OCI-LY3 (cell line): ENCODE data around the gene MAML2.

Experiments
- H2AFZ ChIP-seq: fragments of 200-600, 300-600 bp; shearing (Covaris generic); 2 replicates; pipeline ENCODE4 v1.6.0; 2014; ENCODE audit warnings: antibody characterized with exemption, low read depth, low read length
- H3K27ac ChIP-seq: fragments of 200-600, 300-600 bp; sonication (generic); 2 replicates; pipeline ENCODE4 v1.5.1; 2014; ENCODE audit warnings: mild to moderate bottlenecking, low read length, moderate library complexity, mixed read lengths
- H3K27me3 ChIP-seq: fragments of 200-600, 300-600 bp; sonication (generic); 2 replicates; pipeline ENCODE4 v1.6.1; 2014; ENCODE audit warnings: low read depth, low read length, mixed read lengths
- H3K36me3 ChIP-seq: fragments of 200-600, 300-600 bp; sonication (generic); replicated peaks from 2 replicates; pipeline ENCODE3; 2014; ENCODE audit warnings: low read depth, low read length, mixed read lengths
- H3K4me1 ChIP-seq: fragments of 300-600, 200-600 bp; sonication (generic); 2 replicates; pipeline ENCODE4 v1.6.1; 2014; ENCODE audit warnings: low read length, mixed read lengths
- H3K4me2 ChIP-seq: fragments of 200-600, 300-600 bp; sonication (generic); 2 replicates; pipeline ENCODE4 v1.6.1; 2014; ENCODE audit warnings: low read length, mixed read lengths
- H3K4me3 ChIP-seq: fragments of 300-600, 200-600 bp; sonication (generic); 2 replicates; pipeline ENCODE4 v1.5.1; 2014; ENCODE audit warnings: antibody characterized with exemption, mild to moderate bottlenecking, low read length, moderate library complexity
- H3K79me2 ChIP-seq: fragments of 300-600, 200-600 bp; shearing (Covaris generic); 2 replicates; pipeline ENCODE4 v1.6.1; 2014; ENCODE audit warnings: mild to moderate bottlenecking, low read length, mixed read lengths
- H3K9ac ChIP-seq: fragments of 300-600, 200-600 bp; shearing (Covaris generic); 2 replicates; pipeline ENCODE4 v1.6.0; 2014; ENCODE audit warnings: mild to moderate bottlenecking, low read length, moderate library complexity
- H3K9me3 ChIP-seq: fragments of 200-600, 300-600 bp; shearing (Covaris generic); 2 replicates; pipeline ENCODE4 v1.6.1; 2014; ENCODE audit warnings: low read length, mixed read lengths; ENCODE audit not compliant: insufficient read depth
- H4K20me1 ChIP-seq: fragments of 200-600, 300-600 bp; sonication (generic); 2 replicates; pipeline ENCODE4 v1.6.1; 2016; ENCODE audit warnings: low read length, mixed read lengths; ENCODE audit not compliant: insufficient read depth
- CTCF ChIP-seq: fragments of 200-600, 300-600 bp; sonication (generic); IDR thresholded peaks from 2 replicates; pipeline ENCODE4 v1.5.1; 2014; ENCODE audit warnings: antibody characterized with exemption, low read length, low read depth
- EZH2phosphoT487 ChIP-seq: fragments of 200-600 bp; shearing (Covaris generic); IDR thresholded peaks from 2 replicates; pipeline ENCODE4 v1.6.1; 2018; ENCODE audit warnings: antibody characterized with exemption, mixed run types, low read depth

The MAML2 gene

DNA sequence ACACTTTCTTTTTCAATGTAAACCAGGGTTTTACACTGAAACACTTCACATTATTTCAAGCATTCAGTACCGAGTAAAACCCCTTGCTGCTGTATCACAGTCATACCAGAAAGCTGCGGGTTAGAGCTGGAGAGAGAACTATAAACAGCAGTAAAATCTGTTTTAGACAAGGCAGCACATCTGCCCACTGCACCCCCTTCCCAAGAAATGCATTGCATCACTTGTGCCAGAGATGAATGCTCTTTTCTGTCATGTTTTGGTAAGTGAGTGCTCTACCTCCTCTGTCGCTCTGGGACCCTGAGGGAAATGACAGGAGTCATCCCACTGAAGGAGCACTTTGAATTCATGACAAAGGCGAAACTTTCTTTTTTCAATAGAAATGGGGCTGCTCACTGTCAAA, 107.2 kb downstream of the MAML2 start:
- Histone ChIP-seq H3K27ac (peak overlapping the region; percentile 86), H3K4me2 (peak overlapping the region; percentile 94), H3K27me3 (no peaks in the 10 kb centered on the region), H3K4me3 (peak overlapping the region; percentile 64), H3K79me2 (peaks cover 5% of the 10 kb centered on the region; the same call in 1 of the 2 replicates), H3K36me3 (no peaks in the 10 kb centered on the region), H4K20me1 (no peaks in the 10 kb centered on the region), H3K4me1 (peaks cover 27% of the 10 kb centered on the region), H2AFZ (0 out of 2 replicates have a peak overlapping the region, but pooled peaks have one; percentile 3), H3K9ac (peak overlapping the region; percentile 51), H3K9me3 (no peaks in the 10 kb centered on the region)
- TF ChIP-seq CTCF (no peak), EZH2phosphoT487 (no peak)

DNA sequence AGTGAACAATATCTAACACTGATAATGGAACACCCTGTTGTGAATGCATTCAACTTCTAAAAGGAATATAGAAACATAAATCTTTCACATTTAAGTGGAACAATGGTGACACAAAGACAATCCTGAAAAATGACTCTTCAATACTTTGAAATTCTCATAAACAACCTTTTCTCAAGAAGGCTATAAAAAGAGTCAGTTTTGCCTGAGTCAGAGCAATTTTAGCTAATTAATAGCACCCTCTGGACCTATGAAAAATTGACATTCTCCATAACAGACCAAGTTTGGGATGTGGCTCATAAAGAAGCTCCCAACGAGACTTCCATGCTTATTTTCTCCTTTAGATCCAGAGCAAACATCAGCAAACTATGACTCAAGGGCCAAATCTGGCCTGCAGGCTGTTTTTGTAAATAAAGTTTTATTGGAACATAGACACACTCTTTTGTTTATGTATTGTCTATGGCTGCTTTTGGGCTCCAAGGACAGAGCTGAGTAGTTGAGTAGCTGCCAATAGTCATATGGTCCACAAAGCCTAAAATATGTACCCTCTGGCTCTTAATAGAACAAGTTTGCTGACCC, 108.0 kb downstream of the MAML2 start:
- Histone ChIP-seq H3K4me1 (peaks cover 35% of the 10 kb centered on the region), H3K79me2 (peaks cover 5% of the 10 kb centered on the region; the same call in 1 of the 2 replicates), H3K9me3 (no peaks in the 10 kb centered on the region), H3K9ac (peak overlapping the region; percentile 51), H3K4me2 (peak overlapping the region; percentile 94), H4K20me1 (no peaks in the 10 kb centered on the region), H3K36me3 (no peaks in the 10 kb centered on the region), H3K27ac (peak overlapping the region; percentile 86), H3K27me3 (no peaks in the 10 kb centered on the region), H3K4me3 (peak overlapping the region; percentile 64), H2AFZ (0 out of 2 replicates have a peak overlapping the region, but pooled peaks have one; percentile 3)
- no peak for TF ChIP-seq CTCF
- no peak for TF ChIP-seq EZH2phosphoT487

GRCh38 chr11:96232132-96232531, 110.9 kb downstream of the MAML2 start:
- Histone ChIP-seq H3K4me1 (peaks cover 44% of the 10 kb centered on the region), H3K79me2 (peaks cover 5% of the 10 kb centered on the region; the same call in 1 of the 2 replicates), H3K27ac (no peak overlapping the region), H3K4me2 (no peak overlapping the region), H3K36me3 (no peaks in the 10 kb centered on the region), H3K4me3 (no peak overlapping the region), H3K9ac (no peak overlapping the region), H2AFZ (no peak overlapping the region), H3K27me3 (no peaks in the 10 kb centered on the region), H4K20me1 (no peaks in the 10 kb centered on the region), H3K9me3 (no peaks in the 10 kb centered on the region)
- no peak for TF ChIP-seq CTCF
- no peak for TF ChIP-seq EZH2phosphoT487

DNA sequence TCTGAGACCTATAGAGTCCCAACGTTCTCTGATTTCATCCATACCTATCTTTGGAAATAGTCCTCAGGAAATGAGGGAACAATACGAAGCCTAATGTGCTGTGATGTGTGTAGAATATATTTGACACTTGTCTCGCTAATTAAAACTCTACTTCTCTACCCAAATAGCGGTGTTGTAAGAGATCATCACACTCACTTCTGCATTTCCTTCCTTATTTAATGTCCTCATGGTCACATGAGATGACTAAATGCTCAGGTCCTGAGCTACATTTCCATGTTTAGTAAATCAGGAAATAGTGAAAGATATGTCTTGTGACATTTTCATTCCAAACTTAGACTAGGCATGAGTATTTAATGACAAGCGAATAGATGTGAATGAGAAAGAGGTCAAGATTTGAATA, 112.3 kb downstream of the MAML2 start:
- Histone ChIP-seq H3K4me1 (peaks cover 35% of the 10 kb centered on the region), H3K9ac (no peak overlapping the region), H2AFZ (no peak overlapping the region), H3K27ac (no peak overlapping the region), H4K20me1 (no peaks in the 10 kb centered on the region), H3K36me3 (no peaks in the 10 kb centered on the region), H3K4me2 (peak overlapping the region; percentile 32; the same call in 1 of the 2 replicates), H3K9me3 (no peaks in the 10 kb centered on the region), H3K4me3 (no peak overlapping the region), H3K27me3 (no peaks in the 10 kb centered on the region), H3K79me2 (peaks cover 5% of the 10 kb centered on the region; the same call in 1 of the 2 replicates)
- TF ChIP-seq EZH2phosphoT487 = no peak
- TF ChIP-seq CTCF = no peak
